CD4-positive, alpha-beta T cell treated with Interleukin-17A for 1 hour (primary cell): Measurements from ENCODE around the gene GRID2IP.
A peak's percentile ranks its signal among the peaks of the same experiment; 100 is the strongest.
"Not testable (repeated sequence)": the region's sequence is repeated elsewhere in the genome, so short reads cannot be mapped to it uniquely, and the experiment has no call there.

Source experiments
- DNase-seq: peaks from one replicate; pipeline ENCODE4 v3.0.0-alpha.2; 2020

GRID2IP gene

DNA sequence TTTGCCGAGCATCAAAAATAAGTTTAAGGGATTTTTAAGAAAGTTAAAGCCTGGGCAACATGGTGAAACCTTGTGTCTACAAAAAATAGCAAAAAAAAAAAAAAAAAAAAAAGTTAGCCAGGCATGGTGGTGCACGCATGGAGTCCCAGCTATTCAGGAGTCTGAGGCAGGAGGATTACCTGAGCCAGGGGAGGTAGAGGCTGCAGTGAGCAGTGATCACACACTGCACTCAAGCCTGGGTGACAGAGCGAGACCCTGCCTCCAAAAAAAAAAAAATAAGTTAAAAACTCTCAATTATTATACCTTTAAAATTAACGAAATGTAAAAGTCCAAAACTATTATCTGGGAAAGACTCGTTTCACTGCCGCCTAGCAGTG, 68.5 kb downstream of the GRID2IP start:
- no peak for DNase-seq

DNA sequence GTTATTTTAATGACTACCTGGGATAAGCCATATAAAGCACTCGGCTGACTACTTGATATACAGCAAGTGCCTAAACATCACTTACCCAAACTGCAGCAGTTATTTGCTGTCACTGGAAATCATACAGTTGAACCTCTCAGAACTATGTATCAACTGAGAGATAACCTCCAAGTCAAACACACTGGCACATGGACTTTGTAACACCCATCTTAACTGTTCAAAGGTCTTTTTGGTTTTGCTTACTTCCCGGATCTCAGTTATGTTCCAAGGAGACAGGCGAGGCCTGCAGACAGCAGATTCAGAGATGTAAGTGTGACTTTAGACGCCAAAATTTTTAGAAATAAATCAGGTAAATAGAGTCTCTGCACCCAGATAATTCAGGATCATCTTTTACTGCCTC, 69.0 kb downstream of the GRID2IP start:
- no peak for DNase-seq

DNA sequence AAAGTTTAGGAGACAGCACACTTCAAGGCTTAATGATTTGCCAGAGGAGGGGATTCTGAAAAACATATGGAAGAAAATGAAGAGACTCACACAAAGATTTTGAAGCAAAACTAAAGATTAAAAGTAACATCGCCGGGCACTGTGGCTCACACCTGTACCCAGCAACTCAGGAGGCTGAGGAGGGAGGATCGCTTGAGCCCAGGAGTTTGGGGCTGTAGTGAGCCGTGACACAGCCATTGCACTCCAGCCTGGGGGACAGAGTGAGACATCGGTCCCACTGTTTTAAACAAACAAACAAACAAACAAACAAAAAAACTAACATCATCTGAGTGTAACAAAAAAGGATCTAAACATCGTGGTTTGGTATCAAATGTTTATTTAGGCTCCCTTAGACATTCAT, 69.8 kb downstream of the GRID2IP start:
- DNase-seq, result no peak

DNA sequence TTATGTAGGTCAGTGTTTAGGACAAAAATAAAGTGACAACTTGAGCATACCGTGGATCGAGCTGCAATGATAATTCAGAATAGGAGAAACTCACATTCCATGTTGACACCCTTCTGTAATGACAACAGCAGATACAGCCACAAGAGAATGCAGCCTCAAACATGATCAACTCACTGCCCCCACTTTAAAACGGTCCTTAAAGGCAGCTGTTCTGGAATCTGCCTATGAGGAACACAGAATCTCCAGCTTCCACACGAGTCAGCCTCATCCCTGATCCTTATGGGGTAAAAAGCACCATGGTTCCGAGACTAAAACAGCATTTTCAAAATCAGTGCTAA, 71.0 kb downstream of the GRID2IP start:
- DNase-seq, result no peak

GRCh38 chr7:6479067-6479466, 72.2 kb downstream of the GRID2IP start:
- DNase-seq, result peak; percentile 21

GRCh38 chr7:6478186-6478585, 73.1 kb downstream of the GRID2IP start:
- no peak for DNase-seq

- DNase-seq, result no peak
Observed at GRCh38 chr7:6477318-6477660, 74.0 kb downstream of the GRID2IP start.

DNA sequence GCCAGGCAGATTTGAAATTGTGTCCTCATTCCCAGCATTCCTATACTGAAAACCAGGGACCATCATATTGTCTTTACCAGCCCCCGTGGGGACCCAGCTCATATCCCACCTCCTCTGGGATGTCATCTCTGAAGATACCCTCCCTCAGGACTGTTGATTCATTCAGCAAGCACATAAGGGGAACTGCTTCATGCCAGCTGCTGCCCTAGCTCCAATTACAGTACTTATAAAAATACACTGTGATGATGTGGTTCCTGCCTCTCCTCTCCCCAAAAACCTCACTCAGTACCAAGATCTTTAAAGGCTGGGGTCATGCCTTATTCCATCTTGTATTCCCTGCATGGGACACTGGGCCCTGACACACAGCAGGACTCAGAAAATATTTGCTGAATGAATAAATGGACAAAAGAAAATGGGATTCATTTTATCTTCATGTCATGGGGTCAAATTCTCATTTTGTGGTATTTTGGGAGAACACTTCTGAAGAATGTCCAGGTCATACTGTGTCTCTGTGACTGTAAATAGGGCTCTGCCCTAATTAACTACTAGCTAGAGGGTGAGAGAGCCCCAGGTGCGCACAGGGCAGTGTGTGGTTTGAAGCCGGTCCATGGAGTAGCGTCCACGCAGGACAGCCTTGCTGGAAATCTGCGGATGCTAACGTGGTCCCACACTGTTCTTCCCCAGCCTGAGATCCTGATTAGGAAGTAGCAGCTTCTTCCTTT, 74.5 kb downstream of the GRID2IP start:
- no peak for DNase-seq

DNA sequence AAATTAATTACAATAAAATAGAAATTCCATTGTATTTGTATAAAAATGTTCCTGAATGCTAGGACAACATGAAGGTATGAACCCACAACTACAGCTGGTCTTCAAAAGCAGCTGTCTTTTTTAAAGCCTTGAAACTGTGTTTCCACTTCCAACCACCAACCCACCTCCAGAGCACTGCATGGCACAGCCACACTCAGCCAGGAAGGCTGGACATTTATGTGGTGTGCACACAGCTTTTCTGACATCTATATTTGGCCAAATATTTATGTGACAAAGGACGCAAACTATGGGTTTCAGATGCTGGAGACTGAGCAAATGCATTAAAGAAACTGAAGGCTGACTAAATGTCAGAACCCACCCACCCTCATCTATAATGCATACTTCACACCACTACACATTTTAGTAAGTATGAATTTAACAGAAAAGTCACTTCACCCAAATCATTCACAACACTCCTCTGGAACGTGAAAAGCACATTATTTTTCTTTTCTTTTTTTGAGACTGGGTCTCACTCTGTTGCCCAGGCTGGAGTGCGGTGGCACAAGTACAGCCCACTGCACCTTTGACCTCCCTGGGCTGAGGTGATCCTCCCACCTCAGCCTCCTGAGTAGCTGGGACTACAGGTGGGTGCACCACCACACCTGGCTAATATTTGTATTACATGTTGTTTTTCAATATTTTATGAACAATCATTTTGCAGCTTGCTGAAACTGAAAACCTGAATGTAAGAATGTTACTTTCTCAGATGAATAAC, 75.7 kb downstream of the GRID2IP start:
- no peak for DNase-seq

DNA sequence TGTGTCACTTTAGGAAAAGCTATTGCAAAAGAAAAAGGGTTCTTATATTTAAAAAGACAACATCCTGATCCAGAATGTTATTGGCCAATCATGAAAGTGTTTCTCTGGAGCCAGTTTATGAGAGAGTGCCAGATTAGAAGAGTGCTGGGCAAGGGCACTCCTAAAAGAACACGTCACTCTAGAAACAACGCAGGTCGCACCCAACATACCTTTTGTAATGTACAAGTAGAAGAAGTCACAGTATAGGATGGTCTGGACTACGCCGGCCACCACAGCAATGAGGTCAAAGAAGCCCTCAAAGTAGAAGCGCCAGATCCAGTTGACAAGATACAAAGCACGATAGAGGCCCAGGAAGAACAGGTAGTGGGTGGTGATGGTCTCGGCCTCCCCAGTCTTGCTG, 85.4 kb downstream of the GRID2IP start:
- no peak for DNase-seq

DNA sequence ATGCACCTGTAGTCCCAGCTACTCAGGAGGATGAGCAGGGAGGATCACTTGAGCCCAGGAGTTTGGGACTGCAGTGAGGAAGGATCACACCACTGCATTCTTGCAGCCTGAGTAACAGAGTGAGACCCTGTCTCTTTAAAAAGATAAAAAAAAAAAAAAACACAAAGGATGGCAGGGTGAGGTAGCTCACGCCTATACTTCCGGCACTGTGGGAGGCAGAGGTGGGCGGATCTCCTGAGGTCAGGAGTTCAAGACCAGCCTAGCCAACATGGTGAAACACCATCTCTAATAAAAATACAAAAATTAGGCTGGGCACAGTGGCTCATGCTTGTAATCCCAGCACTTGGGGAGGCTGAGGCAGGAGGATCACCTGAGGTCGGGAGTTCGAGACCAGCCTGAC, 87.7 kb downstream of the GRID2IP start:
- DNase-seq, result not testable (repeated sequence)

DNA sequence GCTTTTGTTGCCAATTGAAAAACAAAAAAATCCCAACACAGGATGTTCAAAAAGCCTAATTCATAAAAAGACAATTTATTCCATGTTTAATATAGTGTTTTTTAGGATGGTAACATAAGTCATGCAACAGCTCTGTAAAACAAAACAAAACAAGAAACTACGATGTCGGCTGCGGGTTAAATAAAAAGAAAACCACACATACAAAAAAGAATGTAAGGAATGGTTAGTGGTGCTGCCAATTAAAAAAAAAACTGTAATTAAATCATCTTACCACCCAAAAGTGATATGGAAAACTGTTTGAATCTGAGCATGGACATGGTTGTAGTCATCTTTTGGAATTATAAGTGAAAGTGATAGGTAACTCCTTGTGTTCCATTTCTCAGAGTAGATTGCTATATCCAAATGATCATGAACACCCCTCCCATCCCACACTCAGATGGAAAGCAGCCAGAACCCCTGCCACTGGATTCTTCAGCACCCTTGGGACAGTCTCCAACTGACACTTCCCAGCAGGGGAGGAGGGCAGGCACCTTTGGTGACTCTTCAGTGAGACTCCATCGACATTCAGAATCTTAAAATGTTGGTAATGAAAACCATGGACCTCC, 89.2 kb downstream of the GRID2IP start:
- DNase-seq, result no peak

- DNase-seq, result no peak
Observed at GRCh38 chr7:6460990-6461584, 90.2 kb downstream of the GRID2IP start.

- no peak for DNase-seq
Observed at GRCh38 chr7:6460303-6460702, 91.0 kb downstream of the GRID2IP start.

DNA sequence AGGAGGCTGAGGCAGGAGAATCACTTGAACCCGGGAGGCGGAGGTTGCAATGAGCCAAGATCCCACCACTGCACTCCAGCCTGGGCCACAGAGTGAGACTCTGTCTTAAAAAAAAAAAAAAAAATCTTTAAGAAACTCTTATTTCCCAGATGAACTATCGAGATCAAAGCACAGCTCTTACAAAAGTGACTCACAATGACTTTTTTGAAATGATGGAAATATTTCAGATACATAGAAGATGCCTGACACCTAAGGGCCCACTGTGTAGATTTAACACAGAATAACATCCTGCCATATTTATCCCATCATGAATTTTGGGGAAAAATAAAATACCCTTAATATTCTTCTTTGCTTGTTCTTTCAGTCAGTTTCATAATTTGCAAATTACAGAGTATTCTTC, 92.6 kb downstream of the GRID2IP start:
- DNase-seq, result not testable (repeated sequence)

GRCh38 chr7:6453734-6454133, 97.5 kb downstream of the GRID2IP start:
- no peak for DNase-seq

DNA sequence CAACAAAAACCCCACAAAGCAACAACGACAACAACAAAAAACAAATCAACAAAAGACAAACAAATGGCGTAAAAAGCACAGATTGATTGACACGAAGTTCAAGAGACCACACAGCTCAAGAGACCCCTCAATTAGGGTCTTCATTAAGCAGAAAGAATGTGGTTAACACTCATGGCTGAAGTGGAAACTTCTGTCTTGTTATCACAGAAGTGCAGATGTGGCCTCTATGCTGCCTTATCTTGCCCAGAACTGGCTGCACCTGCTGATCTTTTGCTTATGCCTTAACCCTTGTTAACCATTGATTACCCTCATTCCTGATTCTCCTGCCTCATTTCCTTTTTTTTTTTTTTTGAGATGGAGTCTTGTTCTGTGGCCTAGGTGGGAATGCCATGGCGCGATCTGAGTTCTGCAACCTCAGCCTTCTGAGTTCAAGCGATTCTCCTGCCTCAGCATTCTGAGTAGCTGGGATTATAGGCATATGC, 100.0 kb downstream of the GRID2IP start:
- no peak for DNase-seq

DNA sequence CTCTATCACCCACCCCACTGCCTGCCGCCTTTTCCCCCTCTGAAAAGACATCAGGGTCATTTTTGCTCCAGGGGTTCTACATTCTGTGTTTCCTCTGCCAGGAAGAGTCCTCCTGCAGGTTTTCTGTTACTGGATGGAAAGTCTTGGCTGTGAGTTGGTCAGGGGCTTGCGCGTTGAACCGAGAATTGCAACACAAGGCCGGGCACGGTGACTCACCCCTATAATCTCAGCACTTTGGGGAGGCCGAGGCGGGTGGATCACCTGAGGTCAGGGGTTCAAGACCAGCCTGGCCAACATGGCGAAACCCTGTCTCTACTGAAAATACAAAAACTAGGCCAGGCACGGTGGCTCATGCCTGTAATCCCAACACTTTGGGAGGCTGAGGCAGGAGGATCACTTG, 100.7 kb downstream of the GRID2IP start:
- not testable (repeated sequence) for DNase-seq

DNA sequence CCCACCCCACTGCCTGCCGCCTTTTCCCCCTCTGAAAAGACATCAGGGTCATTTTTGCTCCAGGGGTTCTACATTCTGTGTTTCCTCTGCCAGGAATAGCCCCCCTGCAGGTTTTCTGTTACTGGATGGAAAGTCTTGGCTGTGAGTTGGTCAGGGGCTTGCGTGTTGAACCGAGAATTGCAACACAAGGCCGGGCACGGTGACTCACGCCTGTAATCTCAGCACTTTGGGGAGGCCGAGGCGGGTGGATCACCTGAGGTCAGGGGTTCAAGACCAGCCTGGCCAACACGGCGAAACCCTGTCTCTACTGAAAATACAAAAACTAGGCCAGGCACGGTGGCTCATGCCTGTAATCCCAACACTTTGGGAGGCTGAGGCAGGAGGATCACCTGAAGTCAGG, 101.4 kb downstream of the GRID2IP start:
- DNase-seq, result not testable (repeated sequence)

DNA sequence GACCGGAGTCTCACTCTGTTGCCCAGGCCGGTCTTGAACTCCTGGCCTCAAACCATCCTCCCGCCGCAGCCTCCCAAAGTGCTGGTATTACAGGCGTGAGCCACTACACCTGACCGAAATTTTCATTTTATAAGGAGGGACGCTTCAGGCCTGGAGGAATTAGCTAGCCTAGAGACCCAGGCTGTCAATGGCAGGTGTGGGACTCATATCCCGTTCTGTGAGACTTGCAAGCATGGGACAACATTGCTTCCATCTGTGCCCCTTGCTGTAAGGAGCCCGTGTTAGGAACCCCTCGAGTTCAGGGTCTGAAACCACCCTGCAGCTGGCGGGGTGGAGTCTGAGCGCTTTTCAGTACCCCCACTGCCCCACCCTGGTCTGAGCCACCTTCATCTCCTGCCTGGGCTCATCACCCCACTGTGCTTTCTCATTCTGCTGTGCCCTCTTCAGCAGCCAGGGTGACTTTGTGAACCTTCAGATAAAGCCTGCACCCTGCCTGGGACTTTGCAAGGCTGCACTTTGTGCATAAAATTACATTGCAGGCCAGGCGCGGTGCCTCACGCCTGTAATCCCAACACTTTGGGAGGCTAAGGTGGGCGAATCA, 102.2 kb downstream of the GRID2IP start:
- no peak for DNase-seq

GRCh38 chr7:6447581-6448199, 103.6 kb downstream of the GRID2IP start, which contains the start of gene DAGLB:
Gene DAGLB, minus strand, starts transcription at chr7:6447954. Its CDS starts 112 bp downstream, at chr7:6447842.
- peak; percentile 95 for DNase-seq
